ENCODE results near the gene SMC4. TPM values are rescaled to one million over a fixed set of nuclear protein-coding genes. Genes with fewer than 3 reads are reported as not detected.

SMC4 gene
- 21.5 and 103 TPM in 2 replicates for total RNA-seq

GRCh38 chr3:160399125-160400029 is at the start of gene SMC4, which contains the start of gene IFT80:
Gene SMC4, plus strand, starts transcription at chr3:160399650. Its CDS starts 1,177 bp downstream, at chr3:160400827.
Gene IFT80, minus strand, starts transcription at chr3:160399225. Its CDS starts 14,625 bp downstream, at chr3:160384600.

GRCh38 chr3:160449636-160450598 is 50.5 kb downstream of the SMC4 start, which contains the start of gene TRIM59:
Gene TRIM59, minus strand, starts transcription at chr3:160449786. Its CDS starts 10,603 bp downstream, at chr3:160439183.

Other genes starting within 250 kb of the SMC4 start
- 0.15 and 0.17 TPM in 2 replicates for gene C3orf80, start 174.2 kb upstream of the SMC4 start, total RNA-seq
- 90.8 and 120 TPM in 2 replicates for gene IFT80, start 425 bp upstream of the SMC4 start, total RNA-seq
- gene TRIM59, start 50.1 kb downstream of the SMC4 start, total RNA-seq = 14.6 and 46.5 TPM in 2 replicates
- gene KPNA4, start 165.9 kb downstream of the SMC4 start, total RNA-seq = 30.8 and 30.9 TPM in 2 replicates